Transverse colon (tissue), 4 donors: ENCODE data around the gene ELOB. TPM values are rescaled to one million over a fixed set of nuclear protein-coding genes. Genes with fewer than 3 reads are reported as not detected.

ENCODE experiments used
- DNase-seq: peaks from one replicate; pipeline ENCODE4 v3.0.0-alpha.2; 2019
- H3K27ac ChIP-seq, 4 donors: fragments of 200-600 bp; sonication (generic); 2 replicates each; pipeline ENCODE4 v1.5.1; 2016 to 2018; ENCODE audit warnings: inconsistent platforms in 4 of 4
- H3K27me3 ChIP-seq: fragments of 200-600 bp; sonication (generic); 2 replicates; pipeline ENCODE4 v1.5.1; 2017; ENCODE audit warnings: inconsistent platforms
- H3K36me3 ChIP-seq, 4 donors: fragments of 200-600 bp; sonication (generic); 2 replicates each; pipeline ENCODE4 v1.5.1; 2017 to 2019; ENCODE audit warnings: inconsistent platforms in 4 of 4
- H3K4me1 ChIP-seq, 4 donors: fragments of 200-600 bp; sonication (generic); 2 replicates each; pipeline ENCODE4 v1.5.1; 2017 to 2020; ENCODE audit warnings: inconsistent platforms in 4 of 4
- H3K4me3 ChIP-seq, 4 donors: fragments of 200-600 bp; sonication (generic); 1 replicate in 1 of 4; 2 replicates in 3 of 4; pipeline versions ENCODE4 v1.5.1 to v1.6.1; 2017 to 2019; ENCODE audit warnings: inconsistent platforms in 4 of 4
- H3K9me3 ChIP-seq, 2 donors: fragments of 200-600 bp; sonication (generic); 2 replicates each; pipeline ENCODE4 v1.5.1; 2017 to 2019; ENCODE audit warnings: inconsistent platforms in 2 of 2
- EP300 ChIP-seq: sonication (generic); formaldehyde crosslinking; IDR thresholded peaks from one replicate; pipeline ENCODE4 v1.6.1; 2017; ENCODE audit warnings: antibody characterized with exemption, low read depth
- POLR2A ChIP-seq: fragments of 450-650 bp; IDR thresholded peaks from one replicate; pipeline ENCODE4 v1.6.1; 2016; ENCODE audit warnings: antibody characterized with exemption, mild to moderate bottlenecking, moderate library complexity
- POLR2AphosphoS5 ChIP-seq, 3 donors: sonication (generic); formaldehyde crosslinking; IDR thresholded peaks; one replicate each; pipeline ENCODE4 v1.6.1; 2016; ENCODE audit warnings: antibody characterized with exemption in 3 of 3
- WGBS, 2 donors: methylation state at CpG; one replicate each; pipeline ENCODE4 v1.1.5; 2018; ENCODE audit warnings: low coverage in 1 of 2; 5-methylcytosine and 5-hydroxymethylcytosine counted together
- in situ Hi-C, 4 donors: fragments of 200-750 bp; cut with MboI; loops; one replicate each; pipeline versions ENCODE4 v1.15.0 to v1.15.1; 2017; ENCODE audit warnings: low sequenced_read_pairs in 3 of 4, low pct_ligation_motif_present in 1 of 4, low pct_unique_long_range_greater_than_20kb in 1 of 4
- intact Hi-C: fragments of 100-400 bp; cut with DNase I; formaldehyde crosslinking; loops from one replicate; pipeline ENCODE4 v1.15.1; 2023; ENCODE audit warnings: low total_unique reads
- total RNA-seq, 4 donors: library from RNA; depleted of rRNA; stranded (reverse); fragments of >200 nt; gene quantifications; one replicate each; pipeline ENCODE4 v1.1.0, GENCODE V29; 2016
- TF ChIP-seq, protein P1 (sequence below), 5 experiments: fragments of 200-600 bp in 3 of 5; fragments of 450-650 bp in 2 of 5; sonication (generic) in 3 of 5; IDR thresholded peaks; 1 replicate in 2 of 5; 2 replicates in 3 of 5; pipeline ENCODE4 v1.5.1; 2016 to 2017; ENCODE audit warnings: antibody characterized with exemption in 5 of 5, inconsistent platforms in 3 of 5, mild to moderate bottlenecking in 2 of 5, moderate library complexity in 1 of 5

ELOB gene
- total RNA-seq, 4 donors from 2014 or later, result 133 to 433 (median 288) TPM

DNA sequence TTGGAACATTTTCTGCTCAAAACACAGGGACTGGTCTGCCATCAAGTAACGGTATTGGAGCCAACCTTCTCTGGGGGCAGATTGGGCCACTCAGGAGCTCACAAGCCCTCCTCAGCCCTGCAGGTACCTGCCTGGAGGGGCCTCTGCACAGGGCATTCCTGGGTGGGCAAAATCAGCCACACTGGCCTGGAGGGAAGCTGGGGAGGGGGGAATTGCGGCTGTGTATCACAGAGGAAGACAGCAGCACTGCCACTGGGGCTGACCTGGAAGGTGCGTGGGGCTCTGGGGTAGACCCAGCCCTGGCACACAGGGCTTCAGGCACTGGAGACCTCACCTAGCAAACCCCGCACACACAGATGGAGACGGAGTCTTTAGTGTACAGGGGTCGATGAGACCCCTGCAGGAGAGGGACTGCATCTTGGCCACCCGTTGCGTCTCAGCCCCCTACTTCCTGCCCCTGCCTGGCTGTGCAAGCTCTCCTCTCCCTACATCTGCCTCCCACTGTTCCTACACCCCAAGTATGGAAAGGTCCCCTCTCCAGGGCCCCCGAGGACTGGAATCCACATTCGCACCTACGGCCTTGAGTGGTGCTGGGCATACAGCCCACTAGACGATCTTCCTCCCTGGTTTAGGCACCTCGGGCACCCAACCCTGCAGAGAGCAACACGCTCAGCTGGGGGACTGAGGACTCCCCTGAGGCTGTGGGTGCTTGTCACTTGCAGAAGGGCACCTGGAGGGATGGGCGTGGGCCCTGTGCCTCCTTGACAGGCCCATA lies 31.8 kb downstream of the ELOB start:
- H3K27ac ChIP-seq, result no peak overlapping the region
- H3K27me3 ChIP-seq, result no peaks in the 10 kb centered on the region
- TF ChIP-seq EP300, result no peak
- no peak for TF ChIP-seq POLR2A
- no peak for TF ChIP-seq POLR2AphosphoS5 (IDR thresholded peaks at IDR 0.05)
- TF ChIP-seq, protein P1, sequence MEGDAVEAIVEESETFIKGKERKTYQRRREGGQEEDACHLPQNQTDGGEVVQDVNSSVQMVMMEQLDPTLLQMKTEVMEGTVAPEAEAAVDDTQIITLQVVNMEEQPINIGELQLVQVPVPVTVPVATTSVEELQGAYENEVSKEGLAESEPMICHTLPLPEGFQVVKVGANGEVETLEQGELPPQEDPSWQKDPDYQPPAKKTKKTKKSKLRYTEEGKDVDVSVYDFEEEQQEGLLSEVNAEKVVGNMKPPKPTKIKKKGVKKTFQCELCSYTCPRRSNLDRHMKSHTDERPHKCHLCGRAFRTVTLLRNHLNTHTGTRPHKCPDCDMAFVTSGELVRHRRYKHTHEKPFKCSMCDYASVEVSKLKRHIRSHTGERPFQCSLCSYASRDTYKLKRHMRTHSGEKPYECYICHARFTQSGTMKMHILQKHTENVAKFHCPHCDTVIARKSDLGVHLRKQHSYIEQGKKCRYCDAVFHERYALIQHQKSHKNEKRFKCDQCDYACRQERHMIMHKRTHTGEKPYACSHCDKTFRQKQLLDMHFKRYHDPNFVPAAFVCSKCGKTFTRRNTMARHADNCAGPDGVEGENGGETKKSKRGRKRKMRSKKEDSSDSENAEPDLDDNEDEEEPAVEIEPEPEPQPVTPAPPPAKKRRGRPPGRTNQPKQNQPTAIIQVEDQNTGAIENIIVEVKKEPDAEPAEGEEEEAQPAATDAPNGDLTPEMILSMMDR (IDR thresholded peaks at IDR 0.05), result no peak
- intact Hi-C loops (no loop called here), in situ Hi-C loops (no loop called here)
- H3K4me3 ChIP-seq, result no peak overlapping the region
- H3K36me3 ChIP-seq, result no peaks in the 10 kb centered on the region
- H3K4me1 ChIP-seq, result no peaks in the 10 kb centered on the region
- WGBS, 2 donors, result 73% methylated on average over 15 of the region's 15 CpGs; no CpG with 5 or more reads in 1 of the 2 donors
- no peaks in the 10 kb centered on the region for H3K9me3 ChIP-seq
- DNase-seq, result no peak

DNA sequence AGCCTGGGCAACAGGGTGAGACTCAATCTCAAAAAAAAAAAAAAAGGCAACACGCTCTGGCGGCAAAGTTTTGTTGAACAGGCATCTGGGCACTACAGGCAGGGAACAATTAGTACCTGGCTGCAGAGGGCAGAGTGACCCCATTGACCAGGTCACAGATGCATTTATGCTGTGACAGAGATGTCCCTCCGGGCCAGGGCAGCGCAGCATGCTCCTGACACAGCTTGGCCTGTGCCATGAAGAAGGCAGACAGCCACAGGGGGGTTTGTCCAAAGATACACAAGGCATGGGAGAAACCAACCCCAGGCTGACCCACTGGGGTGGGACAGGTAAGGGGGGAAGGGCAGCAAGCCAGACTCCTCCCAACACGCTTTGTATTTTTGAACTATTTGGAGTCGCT lies 32.4 kb downstream of the ELOB start:
- in situ Hi-C loops (no loop called here), intact Hi-C loops (no loop called here)
- TF ChIP-seq POLR2AphosphoS5 (IDR thresholded peaks at IDR 0.05) (no peak), POLR2A (no peak)
- Histone ChIP-seq H3K27me3 (peaks cover 1% of the 10 kb centered on the region), H3K9me3 (no peaks in the 10 kb centered on the region), H3K4me3 (no peak overlapping the region), H3K27ac (no peak overlapping the region), H3K4me1 (no peaks in the 10 kb centered on the region), H3K36me3 (no peaks in the 10 kb centered on the region)
- 70 to 91% methylated on average over 2 to 6 of the region's 6 CpGs for WGBS, 2 donors
- no peak for DNase-seq

DNA sequence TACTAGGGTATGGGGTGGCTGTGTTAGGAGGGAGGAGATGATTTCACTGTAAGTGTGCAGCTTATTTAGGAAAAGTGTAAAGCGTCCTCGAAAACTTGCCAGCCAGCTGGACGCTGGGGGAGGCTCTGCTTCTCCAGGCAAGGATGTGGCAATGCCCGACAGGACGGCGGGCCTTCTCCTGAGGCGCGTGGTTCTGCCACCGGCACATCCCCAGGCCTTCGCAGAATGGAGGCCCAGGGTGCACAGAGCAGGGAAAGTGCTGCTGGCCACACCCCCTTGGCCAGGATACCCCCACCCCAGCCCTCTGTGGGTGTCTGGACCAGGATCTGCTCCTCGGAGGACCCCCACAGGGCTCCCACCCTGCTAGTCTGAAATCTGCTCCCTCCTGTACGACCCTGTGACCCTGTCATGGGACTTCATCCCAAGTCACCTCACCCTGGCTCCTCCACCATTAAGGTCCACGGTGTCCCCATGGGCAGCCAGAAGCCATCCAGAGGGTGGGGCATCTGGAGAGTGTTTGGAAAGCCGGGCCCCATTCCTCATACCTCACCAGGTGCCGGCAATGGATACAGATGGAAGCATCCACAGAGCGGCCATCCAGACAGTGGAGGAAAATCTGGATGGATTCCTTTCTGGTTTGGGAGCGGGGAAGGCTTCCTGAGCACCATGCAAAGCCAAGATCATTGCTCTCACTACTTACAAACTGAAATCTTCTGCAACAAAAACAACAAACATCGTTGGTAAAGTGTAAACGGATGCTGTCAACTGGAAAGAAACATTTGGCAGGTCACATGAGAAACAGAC lies 33.9 kb downstream of the ELOB start:
- Histone ChIP-seq H3K4me1 (no peaks in the 10 kb centered on the region), H3K9me3 (no peaks in the 10 kb centered on the region), H3K4me3 (no peak overlapping the region), H3K27ac (no peak overlapping the region), H3K27me3 (peaks cover 8% of the 10 kb centered on the region), H3K36me3 (no peaks in the 10 kb centered on the region)
- 77 to 85% methylated on average over 3 to 19 of the region's 19 CpGs for WGBS, 2 donors
- intact Hi-C loops, result no loop called here
- no peak for DNase-seq
- in situ Hi-C loops, result no loop called here
- TF ChIP-seq, protein P1 (IDR thresholded peaks at IDR 0.05), result no peak
- TF ChIP-seq POLR2AphosphoS5 (IDR thresholded peaks at IDR 0.05), result no peak
- TF ChIP-seq EP300, result no peak
- no peak for TF ChIP-seq POLR2A

DNA sequence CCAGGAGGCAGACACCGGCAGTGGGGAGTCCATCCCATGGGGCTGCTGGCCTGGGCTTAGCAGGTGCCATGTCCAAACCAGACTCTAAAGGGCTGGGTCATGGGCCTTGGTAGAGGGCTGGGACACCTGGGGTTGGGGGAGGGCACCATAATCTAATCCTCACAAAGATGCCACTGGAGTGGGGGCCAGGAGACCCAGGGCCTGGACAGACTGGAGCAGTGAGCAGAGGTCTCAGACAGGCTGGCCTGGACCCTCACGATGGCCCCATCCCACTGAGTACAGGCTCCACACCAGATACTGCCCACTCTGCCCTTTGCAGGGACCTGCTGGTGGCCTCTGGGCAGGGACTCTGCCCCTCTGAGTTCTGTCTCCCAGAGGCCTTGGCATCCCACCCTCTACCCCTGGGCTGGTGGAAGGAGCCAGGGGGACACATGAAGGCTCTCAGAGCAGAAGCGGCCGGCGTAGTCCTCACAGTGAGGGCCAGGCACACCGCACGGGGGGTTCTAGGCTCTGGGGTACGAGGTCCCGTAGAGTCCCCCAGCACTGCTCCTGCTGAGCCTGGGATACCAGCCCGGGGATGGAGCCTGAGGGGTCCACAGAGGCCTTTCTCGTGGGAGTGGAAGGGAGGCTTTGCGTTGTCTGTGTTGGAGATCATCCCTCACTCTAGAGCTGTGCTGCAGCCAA lies 34.6 kb downstream of the ELOB start:
- no peak for DNase-seq
- in situ Hi-C loops, result no loop called here
- no peaks in the 10 kb centered on the region for H3K4me1 ChIP-seq
- no peaks in the 10 kb centered on the region for H3K36me3 ChIP-seq
- whole genome bisulfite sequencing, 2 donors, result 80 to 85% methylated on average over 1 to 10 of the region's 12 CpGs
- TF ChIP-seq POLR2AphosphoS5 (IDR thresholded peaks at IDR 0.05) (no peak), POLR2A (no peak), EP300 (no peak)
- TF ChIP-seq, protein P1 (IDR thresholded peaks at IDR 0.05), result no peak
- no peaks in the 10 kb centered on the region for H3K9me3 ChIP-seq
- no peak overlapping the region for H3K27ac ChIP-seq
- no peak overlapping the region for H3K4me3 ChIP-seq
- intact Hi-C loops, result no loop called here
- peaks cover 13% of the 10 kb centered on the region for H3K27me3 ChIP-seq
